Activated CD8-positive, alpha-beta T cell treated with anti-CD3 and anti-CD28 coated beads, Interleukin-2, amount 10 ng/mL, durations not matched to agents 7 days and 5 days (primary cell): ENCODE data around the gene RTTN. TPM values are rescaled to one million over a fixed set of nuclear protein-coding genes. Genes with fewer than 3 reads are reported as not detected.
"Not testable (repeated sequence)": the region's sequence is repeated elsewhere in the genome, so short reads cannot be mapped to it uniquely, and the experiment has no call there.

Experiments
- ATAC-seq: fragments of 150-1000 bp; cut with Tn5 transposase; one replicate; pipeline ENCODE4 v1.10.0; 2021; ENCODE audit warnings: moderate library complexity
- CTCF ChIA-PET: fragments of 350-600 bp; sonication (Branson Sonifier 250); formaldehyde crosslinking; loops from one replicate; lab custom pipeline; 2021; ENCODE audit warnings: antibody characterized with exemption; lab: Charles Lee
- POLR2A ChIA-PET: fragments of 350-600 bp; sonication (Branson Sonifier 250); formaldehyde crosslinking; loops from one replicate; lab custom pipeline; 2021; ENCODE audit warnings: antibody characterized with exemption; lab: Charles Lee
- DNase-seq: peaks from one replicate; pipeline ENCODE4 v3.0.0-alpha.2; 2020
- H3K27ac Mint-ChIP-seq: one replicate; pipeline ENCODE4 v1.8.0; 2021; ENCODE audit warnings: mild to moderate bottlenecking, mixed read lengths
- H3K27me3 Mint-ChIP-seq: one replicate; pipeline ENCODE4 v1.8.0; 2021; ENCODE audit warnings: low read depth, mixed read lengths
- H3K36me3 Mint-ChIP-seq: one replicate; pipeline ENCODE4 v1.8.0; 2021; ENCODE audit warnings: low read depth, mixed read lengths
- H3K4me1 Mint-ChIP-seq: one replicate; pipeline ENCODE4 v1.8.0; 2021; ENCODE audit warnings: low read depth, mixed read lengths
- H3K4me3 Mint-ChIP-seq: one replicate; pipeline ENCODE4 v1.8.0; 2021; ENCODE audit warnings: mild to moderate bottlenecking, mixed read lengths
- H3K9me3 Mint-ChIP-seq: one replicate; pipeline ENCODE4 v1.8.0; 2022; ENCODE audit warnings: mixed read lengths; ENCODE audit not compliant: insufficient read depth
- total RNA-seq, 2 experiments: library from RNA; stranded (reverse); gene quantifications; one replicate each; pipeline ENCODE4 v1.2.3, GENCODE V29; 2021

RTTN gene
- total RNA-seq, 2 experiments from 2014 or later, result 30.1 to 30.8 TPM

GRCh38 chr18:70107091-70107490 lies 98.4 kb downstream of the RTTN start:
- H3K27me3 Mint-ChIP-seq, result no peaks in the 10 kb centered on the region
- no peaks in the 10 kb centered on the region for H3K9me3 Mint-ChIP-seq
- ATAC-seq (no peak), DNase-seq (no peak)
- H3K4me3 Mint-ChIP-seq, result no peak overlapping the region
- ChIA-PET POLR2A (no interaction called here), CTCF (interaction anchor here (0.7 kb wide), 1 partner anchor 50 kb away, joined by 3 read pairs; no protein-coding TSS in a partner anchor)
- H3K36me3 Mint-ChIP-seq, result peaks cover 63% of the 10 kb centered on the region
- H3K27ac Mint-ChIP-seq, result no peak overlapping the region
- no peaks in the 10 kb centered on the region for H3K4me1 Mint-ChIP-seq

GRCh38 chr18:70102854-70103253 lies 102.6 kb downstream of the RTTN start:
- H3K4me1 Mint-ChIP-seq, DNase-seq, H3K27me3 Mint-ChIP-seq, CTCF ChIA-PET, H3K4me3 Mint-ChIP-seq, H3K27ac Mint-ChIP-seq, H3K9me3 Mint-ChIP-seq, POLR2A ChIA-PET, ATAC-seq: not testable (repeated sequence)
- H3K36me3 Mint-ChIP-seq, result peaks cover 61% of the 10 kb centered on the region

GRCh38 chr18:70089858-70090257 lies 115.6 kb downstream of the RTTN start:
- no peak overlapping the region for H3K4me3 Mint-ChIP-seq
- H3K27ac Mint-ChIP-seq, result no peak overlapping the region
- peaks cover 20% of the 10 kb centered on the region for H3K36me3 Mint-ChIP-seq
- ChIA-PET CTCF (no interaction called here), POLR2A (no interaction called here)
- ATAC-seq, result no peak
- DNase-seq, result no peak
- no peaks in the 10 kb centered on the region for H3K27me3 Mint-ChIP-seq
- no peaks in the 10 kb centered on the region for H3K4me1 Mint-ChIP-seq
- H3K9me3 Mint-ChIP-seq, result no peaks in the 10 kb centered on the region

GRCh38 chr18:70086085-70086484 lies 119.4 kb downstream of the RTTN start:
- Mint-ChIP-seq H3K27me3 (no peaks in the 10 kb centered on the region), H3K4me3 (no peak overlapping the region), H3K9me3 (no peaks in the 10 kb centered on the region), H3K36me3 (peaks cover 24% of the 10 kb centered on the region), H3K4me1 (no peaks in the 10 kb centered on the region), H3K27ac (no peak overlapping the region)
- ChIA-PET CTCF (interaction anchor here (0.7 to 1.6 kb wide), 4 partner anchors 18 to 458 kb away, joined by 3 to 6 read pairs (median 3); no protein-coding TSS in a partner anchor), POLR2A (no interaction called here)
- DNase-seq (no peak), ATAC-seq (no peak)

- POLR2A ChIA-PET, result no interaction called here
- no peak overlapping the region for H3K27ac Mint-ChIP-seq
- DNase-seq (no peak), ATAC-seq (no peak)
- no peak overlapping the region for H3K4me3 Mint-ChIP-seq
- no peaks in the 10 kb centered on the region for H3K9me3 Mint-ChIP-seq
- H3K4me1 Mint-ChIP-seq, result no peaks in the 10 kb centered on the region
- H3K27me3 Mint-ChIP-seq, result no peaks in the 10 kb centered on the region
- peaks cover 25% of the 10 kb centered on the region for H3K36me3 Mint-ChIP-seq
- CTCF ChIA-PET, result interaction anchor here (0.7 to 1.6 kb wide), 4 partner anchors 17 to 458 kb away, joined by 3 to 6 read pairs (median 3); no protein-coding TSS in a partner anchor
These were observed 119.8 kb downstream of the RTTN start for GRCh38 chr18:70085641-70086040.

- ChIA-PET CTCF (no interaction called here), POLR2A (no interaction called here)
- Mint-ChIP-seq H3K4me3 (no peak overlapping the region), H3K27me3 (no peaks in the 10 kb centered on the region), H3K4me1 (no peaks in the 10 kb centered on the region), H3K36me3 (peaks cover 20% of the 10 kb centered on the region), H3K27ac (no peak overlapping the region), H3K9me3 (no peaks in the 10 kb centered on the region)
- DNase-seq, result no peak
- no peak for ATAC-seq
These were observed 123.1 kb downstream of the RTTN start for GRCh38 chr18:70082430-70082829.

- ATAC-seq, result no peak
- DNase-seq, result no peak
- POLR2A ChIA-PET, result no interaction called here
- no peaks in the 10 kb centered on the region for H3K9me3 Mint-ChIP-seq
- no peak overlapping the region for H3K27ac Mint-ChIP-seq
- no peaks in the 10 kb centered on the region for H3K27me3 Mint-ChIP-seq
- peaks cover 22% of the 10 kb centered on the region for H3K36me3 Mint-ChIP-seq
- H3K4me3 Mint-ChIP-seq, result no peak overlapping the region
- CTCF ChIA-PET, result interaction anchor here (1.2 kb wide), 1 partner anchor 9 kb away, joined by 6 read pairs; no protein-coding TSS in a partner anchor
- H3K4me1 Mint-ChIP-seq, result no peaks in the 10 kb centered on the region
These were observed 127.4 kb downstream of the RTTN start for GRCh38 chr18:70078106-70078505.

- ChIA-PET POLR2A (no interaction called here), CTCF (no interaction called here)
- ATAC-seq (no peak), DNase-seq (no peak)
- Mint-ChIP-seq H3K4me1 (peaks cover 2% of the 10 kb centered on the region), H3K36me3 (peaks cover 19% of the 10 kb centered on the region), H3K27ac (no peak overlapping the region), H3K4me3 (no peak overlapping the region), H3K9me3 (no peaks in the 10 kb centered on the region), H3K27me3 (no peaks in the 10 kb centered on the region)
These were observed 129.6 kb downstream of the RTTN start for GRCh38 chr18:70075906-70076305.

GRCh38 chr18:70074116-70074515 lies 131.4 kb downstream of the RTTN start:
- ChIA-PET CTCF (interaction anchor here (1.2 kb wide), 1 partner anchor 209 kb away, joined by 3 read pairs; no protein-coding TSS in a partner anchor), POLR2A (no interaction called here)
- Mint-ChIP-seq H3K36me3 (peaks cover 21% of the 10 kb centered on the region), H3K27ac (no peak overlapping the region), H3K9me3 (no peaks in the 10 kb centered on the region), H3K27me3 (no peaks in the 10 kb centered on the region), H3K4me3 (no peak overlapping the region), H3K4me1 (peaks cover 14% of the 10 kb centered on the region)
- DNase-seq, result no peak
- no peak for ATAC-seq

- Mint-ChIP-seq H3K27ac (no peak overlapping the region), H3K27me3 (no peaks in the 10 kb centered on the region), H3K36me3 (peaks cover 28% of the 10 kb centered on the region), H3K9me3 (no peaks in the 10 kb centered on the region), H3K4me1 (peaks cover 14% of the 10 kb centered on the region), H3K4me3 (no peak overlapping the region)
- no peak for ATAC-seq
- DNase-seq, result no peak
- ChIA-PET POLR2A (no interaction called here), CTCF (interaction anchor here (1.2 kb wide), 1 partner anchor 209 kb away, joined by 3 read pairs; no protein-coding TSS in a partner anchor)
These were observed 132.1 kb downstream of the RTTN start for GRCh38 chr18:70073432-70073831.

- ChIA-PET POLR2A (no interaction called here), CTCF (no interaction called here)
- Mint-ChIP-seq H3K4me1 (peaks cover 14% of the 10 kb centered on the region), H3K4me3 (no peak overlapping the region), H3K27me3 (no peaks in the 10 kb centered on the region), H3K36me3 (peaks cover 24% of the 10 kb centered on the region), H3K9me3 (no peaks in the 10 kb centered on the region), H3K27ac (no peak overlapping the region)
- DNase-seq (no peak), ATAC-seq (no peak)
These were observed 132.8 kb downstream of the RTTN start for GRCh38 chr18:70072678-70073077.

- Mint-ChIP-seq H3K9me3 (no peaks in the 10 kb centered on the region), H3K27ac (no peak overlapping the region), H3K27me3 (no peaks in the 10 kb centered on the region), H3K4me3 (no peak overlapping the region), H3K36me3 (peaks cover 27% of the 10 kb centered on the region), H3K4me1 (peaks cover 14% of the 10 kb centered on the region)
- no peak for DNase-seq
- ChIA-PET POLR2A (no interaction called here), CTCF (interaction anchor here (1.1 to 2.2 kb wide), 3 partner anchors 125 to 157 kb away, joined by 3 to 7 read pairs (median 4); no protein-coding TSS in a partner anchor)
- no peak for ATAC-seq
These were observed 135.5 kb downstream of the RTTN start for GRCh38 chr18:70069965-70070364.
